ENCODE data around the gene ACTN3.

GRCh38 chr11:66604155-66604554 lies 57.5 kb downstream of the ACTN3 start:
- TF ChIP-seq CTCF (conservative IDR thresholded peaks at IDR 0.05; ENCODE audit: low read depth in 2 of 2) (no peak), REST (IDR thresholded peaks at IDR 0.05; ENCODE audit: unreplicated experiment) (no peak), JUNB (IDR thresholded peaks at IDR 0.05; ENCODE audit: unreplicated experiment) (no peak), POLR2AphosphoS5 (IDR thresholded peaks at IDR 0.05; ENCODE audit: low read depth) (no peak)

Data from GM23338 (cell line).